OCI-LY7 (cell line): Measurements from ENCODE around the gene RPS6KA5.

ENCODE experiments used
- CTCF ChIP-seq: fragments of 200-600 bp; sonication (generic); conservative IDR thresholded peaks from 2 replicates; pipeline ENCODE4 v1.5.1; 2014; ENCODE audit warnings: mild to moderate bottlenecking, antibody characterized with exemption, low read length, moderate library complexity, mixed read lengths
- EZH2phosphoT487 ChIP-seq: fragments of 200-600 bp; sonication (generic); IDR thresholded peaks from 2 replicates; pipeline ENCODE4 v1.6.1; 2018; ENCODE audit warnings: low read depth, borderline replicate concordance, mild to moderate bottlenecking, mixed run types, antibody characterized with exemption, low read length, moderate library complexity, mixed read lengths

- TF ChIP-seq CTCF = no peak
- TF ChIP-seq EZH2phosphoT487 = no peak
Measured at GRCh38 chr14:90940318-90940962, 120.0 kb downstream of the RPS6KA5 start.
